H4 (cell line): Measurements from ENCODE around the gene CMTM1. TPM values are rescaled to one million over a fixed set of nuclear protein-coding genes. Genes with fewer than 3 reads are reported as not detected.
"Not testable (repeated sequence)": the region's sequence is repeated elsewhere in the genome, so short reads cannot be mapped to it uniquely, and the experiment has no call there.

ENCODE experiments used
- DNase-seq: peaks from one replicate; pipeline ENCODE4 v3.0.0-alpha.2; 2015; ENCODE audit warnings: low spot score
- total RNA-seq: library from RNA; depleted of rRNA; stranded (reverse); fragments of >200 nt; shearing (Covaris generic); gene quantifications from 2 replicates; pipeline ENCODE4 v1.2.3, GENCODE V29; 2014

The CMTM1 gene
- total RNA-seq, 1 experiment from 2014 or later = 0.85 TPM

GRCh38 chr16:66562409-66562808 lies 3.8 kb upstream of the CMTM1 start:
- DNase-seq = no peak

DNA sequence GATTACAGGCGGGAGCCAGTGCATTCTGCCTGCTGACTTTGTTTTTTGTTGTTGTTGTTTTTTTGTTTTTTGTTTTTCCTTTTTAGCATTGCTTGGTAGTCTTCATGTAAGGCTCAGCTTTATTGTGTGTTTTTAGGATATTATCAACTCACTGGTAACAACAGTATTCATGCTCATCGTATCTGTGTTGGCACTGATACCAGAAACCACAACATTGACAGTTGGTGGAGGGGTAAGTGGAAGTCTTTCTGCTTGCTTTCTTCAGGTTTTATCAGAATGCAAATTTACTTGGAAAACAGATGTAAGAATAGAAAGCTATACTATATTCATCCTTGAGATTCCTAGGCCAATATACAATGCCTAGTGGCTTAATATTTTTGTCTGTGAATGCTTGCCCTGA lies 3.3 kb upstream of the CMTM1 start:
- DNase-seq = no peak

- DNase-seq = no peak
Measured at GRCh38 chr16:66563574-66564334, 2.5 kb upstream of the CMTM1 start.

- not testable (repeated sequence) for DNase-seq
Measured at GRCh38 chr16:66567270-66567669, 1.0 kb downstream of the CMTM1 start.

- DNase-seq = no peak
Measured at GRCh38 chr16:66568355-66568754, 2.1 kb downstream of the CMTM1 start.

DNA sequence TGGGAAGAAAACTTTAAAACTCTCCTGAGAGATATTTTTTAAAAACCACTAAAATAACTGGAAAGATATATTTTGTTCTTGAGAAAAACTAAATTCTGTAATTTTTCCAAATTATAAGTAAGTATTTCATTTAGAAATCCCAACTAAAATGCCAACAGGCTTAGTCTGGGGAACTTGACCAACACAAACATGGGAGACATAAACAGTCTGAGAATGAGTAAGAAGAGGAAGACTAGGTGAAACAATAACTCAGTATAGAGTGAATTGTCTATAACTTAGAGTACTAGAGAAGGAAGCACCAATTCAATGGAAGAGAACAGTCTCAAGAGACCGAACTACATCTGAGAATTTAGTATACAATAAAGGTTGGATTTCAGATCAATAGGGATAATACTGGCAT lies 2.9 kb downstream of the CMTM1 start:
- DNase-seq = no peak

DNA sequence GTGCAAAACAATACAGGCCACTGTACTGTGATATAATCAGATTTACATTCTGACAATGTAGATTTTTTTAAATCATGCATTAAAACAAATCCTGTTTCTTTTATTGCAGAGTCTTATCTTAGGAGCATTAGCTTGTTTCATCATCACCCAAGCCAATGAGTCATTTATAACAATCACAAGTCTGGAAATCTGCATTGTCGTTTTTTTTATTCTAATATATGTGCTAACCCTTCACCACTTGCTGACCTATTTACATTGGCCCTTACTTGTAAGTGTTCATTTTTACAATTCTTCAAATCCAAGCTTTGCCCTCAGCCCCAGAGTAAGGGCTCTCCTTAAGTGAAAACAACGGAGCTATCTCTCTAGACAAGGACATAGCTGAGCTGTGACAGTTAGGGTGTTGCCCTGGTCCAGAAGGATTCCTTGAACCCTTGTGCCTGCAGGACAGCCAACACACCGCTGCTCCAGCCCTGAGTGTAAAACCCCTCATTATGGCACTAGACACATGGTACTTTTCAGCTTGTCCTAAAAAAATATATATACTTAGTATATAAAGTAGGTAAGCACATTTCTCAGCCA lies 3.7 kb downstream of the CMTM1 start:
- DNase-seq = peak; percentile 59

DNA sequence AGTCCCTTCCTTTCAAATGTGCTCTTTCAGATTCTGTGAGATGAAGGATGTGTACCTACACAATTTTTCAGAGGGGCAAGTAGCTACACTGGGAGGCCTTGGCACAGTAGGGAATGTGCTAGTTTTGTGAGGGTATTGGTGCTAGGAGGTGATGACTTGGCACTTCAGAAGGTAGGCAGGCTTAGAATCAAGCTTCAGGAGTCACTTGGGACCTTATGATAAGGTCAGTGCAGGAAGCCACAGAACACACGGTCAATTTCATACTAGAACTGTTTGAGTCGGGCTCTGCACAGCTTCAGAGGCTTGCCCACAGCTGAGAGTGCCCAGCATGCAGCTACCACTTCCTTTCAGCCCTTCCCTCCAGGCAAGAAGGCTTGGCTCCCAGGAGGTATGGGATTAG lies 6.1 kb downstream of the CMTM1 start:
- DNase-seq = peak; percentile 25

DNA sequence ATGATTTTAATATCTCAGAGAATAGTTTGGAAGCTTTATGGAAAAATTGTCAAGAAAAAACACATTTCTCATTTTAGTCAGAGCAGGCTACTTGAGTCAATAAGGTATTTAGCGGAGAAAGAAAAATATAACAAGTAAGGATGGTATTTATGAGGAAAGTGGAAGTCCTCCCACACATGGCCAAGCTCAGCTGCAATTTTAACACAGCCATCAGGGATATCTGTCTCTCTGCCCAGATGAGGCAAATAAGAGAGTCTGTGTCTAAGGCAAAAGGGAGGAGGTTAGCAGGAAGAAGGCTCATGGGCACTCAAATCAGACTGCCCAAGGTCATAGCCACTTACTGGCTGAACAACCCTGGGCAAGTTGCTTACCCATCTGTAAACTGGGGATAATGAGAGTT lies 7.8 kb downstream of the CMTM1 start:
- no peak for DNase-seq

- DNase-seq = no peak
Measured at GRCh38 chr16:66574531-66574930, 8.3 kb downstream of the CMTM1 start.

DNA sequence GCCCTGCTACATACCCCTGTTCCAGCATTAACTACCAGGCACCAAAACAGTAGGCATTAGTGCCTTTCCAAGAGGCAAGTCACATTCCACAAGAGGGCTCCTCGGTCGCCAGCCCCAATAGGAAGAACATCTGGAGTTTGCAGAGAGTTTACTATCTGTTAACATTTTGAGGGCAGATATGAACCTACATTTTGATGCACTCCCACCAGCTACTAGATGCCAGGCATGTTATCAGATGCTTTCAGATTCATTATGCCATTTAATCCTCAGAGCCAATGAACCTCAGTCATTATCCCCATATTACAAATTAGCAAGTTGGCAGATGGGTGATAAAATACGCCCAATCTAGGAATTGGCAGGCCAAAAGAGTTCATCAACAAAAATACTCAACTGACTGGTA lies 8.8 kb downstream of the CMTM1 start:
- no peak for DNase-seq

GRCh38 chr16:66576296-66576695 lies 10.1 kb downstream of the CMTM1 start:
- DNase-seq = no peak

DNA sequence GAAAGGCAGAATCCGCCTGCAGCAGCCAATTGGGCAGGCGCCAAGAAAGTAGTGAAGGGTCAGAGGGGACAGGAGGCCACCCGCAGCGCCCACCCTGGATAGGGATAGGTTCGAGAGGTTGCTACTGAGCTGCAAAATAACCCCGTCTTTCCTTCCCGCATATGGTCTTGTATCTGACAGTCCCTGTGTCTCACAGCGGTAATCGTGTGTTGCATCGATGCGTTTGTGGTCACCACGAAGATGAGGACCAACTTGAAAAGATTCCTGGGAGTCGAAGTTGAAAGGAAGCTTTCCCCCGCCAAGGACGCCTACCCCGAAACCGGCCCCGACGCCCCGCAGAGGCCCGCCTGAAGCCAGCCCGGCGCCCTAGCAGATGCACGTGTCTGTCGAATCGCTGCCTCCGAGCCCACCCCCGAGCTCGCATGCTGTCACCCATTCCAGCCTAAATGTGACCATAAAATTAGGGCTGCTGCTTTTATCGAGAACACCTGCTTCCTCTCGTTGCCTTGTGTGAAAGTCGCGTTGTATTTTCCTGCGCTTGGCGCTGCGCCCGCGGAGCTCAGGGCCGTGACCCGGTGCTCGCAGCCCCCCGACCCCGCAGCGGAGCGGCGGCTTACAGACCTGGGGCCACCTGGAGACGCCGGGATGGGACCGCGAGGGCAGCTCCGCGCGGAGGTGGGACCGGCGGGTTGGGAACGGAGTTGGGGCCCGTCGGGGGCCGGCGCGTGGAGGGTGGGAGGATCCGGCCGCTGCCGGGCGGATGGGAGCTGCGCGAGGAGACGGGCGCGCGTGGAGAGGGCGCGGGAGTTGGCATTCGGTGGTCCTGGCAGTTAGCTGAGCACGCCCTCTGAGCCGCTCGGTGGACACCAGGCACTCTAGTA lies 12.7 kb downstream of the CMTM1 start, which contains the start of gene CMTM2:
Gene CMTM2 (plus strand): TSS at position 813 of the 881 bp plus-strand sequence. CDS start 145 bp downstream, outside the sequence.
- no peak for DNase-seq

- peak; percentile 55 for DNase-seq
Measured at GRCh38 chr16:66580605-66581209, 14.5 kb downstream of the CMTM1 start.

GRCh38 chr16:66581246-66581952 lies 15.2 kb downstream of the CMTM1 start:
- DNase-seq = no peak

GRCh38 chr16:66585481-66586239 lies 19.4 kb downstream of the CMTM1 start:
- no peak for DNase-seq

DNA sequence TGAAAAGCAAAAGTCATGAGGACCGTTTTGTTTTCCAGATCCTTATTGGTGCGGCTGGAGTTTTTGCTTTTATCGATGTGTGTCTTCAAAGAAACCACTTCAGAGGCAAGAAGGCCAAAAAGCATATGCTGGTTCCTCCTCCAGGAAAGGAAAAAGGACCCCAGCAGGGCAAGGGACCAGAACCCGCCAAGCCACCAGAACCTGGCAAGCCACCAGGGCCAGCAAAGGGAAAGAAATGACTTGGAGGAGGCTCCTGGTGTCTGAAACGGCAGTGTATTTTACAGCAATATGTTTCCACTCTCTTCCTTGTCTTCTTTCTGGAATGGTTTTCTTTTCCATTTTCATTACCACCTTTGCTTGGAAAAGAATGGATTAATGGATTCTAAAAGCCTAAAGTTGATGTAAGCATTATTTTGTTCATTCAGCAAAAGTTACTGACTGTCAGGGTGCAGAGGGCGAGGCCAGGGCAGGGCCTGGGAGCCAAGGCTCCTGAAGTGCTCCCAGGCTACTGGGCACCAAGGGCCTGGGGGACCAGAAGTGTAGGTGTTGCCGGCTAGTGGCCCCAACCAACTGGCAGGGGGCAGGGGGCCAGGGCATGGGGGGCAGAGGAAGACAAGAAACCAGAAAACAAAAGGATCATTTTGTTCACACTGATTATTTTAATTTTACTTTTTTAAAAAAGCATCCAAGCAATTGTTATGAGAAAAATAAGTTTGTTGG lies 21.8 kb downstream of the CMTM1 start:
- DNase-seq = no peak

DNA sequence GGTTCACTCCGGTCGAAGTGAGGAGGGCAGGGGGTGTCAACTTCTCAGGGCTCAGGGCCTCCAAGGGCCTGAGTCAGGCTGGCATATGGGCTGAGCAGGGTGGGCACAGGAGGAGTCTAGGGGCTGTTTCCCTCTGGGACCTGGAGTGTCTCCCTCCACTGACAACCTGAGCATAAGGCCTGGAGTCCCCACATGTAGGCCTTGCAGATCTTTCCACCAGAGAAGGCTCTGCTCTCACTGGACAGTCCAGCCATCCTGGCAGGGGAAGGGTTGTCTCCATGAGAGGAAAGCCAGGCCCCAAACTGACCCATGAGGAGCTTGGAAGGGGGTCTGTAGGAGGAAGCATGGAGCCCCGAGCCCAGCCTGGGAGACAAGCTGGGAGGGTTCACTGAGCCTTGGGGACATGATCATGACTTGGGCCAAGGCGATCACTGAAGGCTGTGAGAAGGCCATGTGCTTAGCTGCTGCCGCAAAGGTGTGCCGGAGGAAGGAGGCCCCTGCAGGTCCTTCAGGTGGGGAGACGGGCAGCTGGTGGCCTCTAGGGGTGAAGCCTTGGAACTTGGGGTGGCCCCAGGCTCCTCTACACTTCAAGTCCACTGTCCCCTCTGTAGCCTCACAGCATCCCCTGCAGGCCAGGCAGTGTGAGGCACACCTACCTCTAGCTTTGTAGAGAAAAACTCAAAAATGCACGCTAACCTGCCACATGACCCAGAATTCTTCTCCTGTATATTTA lies 22.9 kb downstream of the CMTM1 start:
- peak; percentile 51 for DNase-seq

DNA sequence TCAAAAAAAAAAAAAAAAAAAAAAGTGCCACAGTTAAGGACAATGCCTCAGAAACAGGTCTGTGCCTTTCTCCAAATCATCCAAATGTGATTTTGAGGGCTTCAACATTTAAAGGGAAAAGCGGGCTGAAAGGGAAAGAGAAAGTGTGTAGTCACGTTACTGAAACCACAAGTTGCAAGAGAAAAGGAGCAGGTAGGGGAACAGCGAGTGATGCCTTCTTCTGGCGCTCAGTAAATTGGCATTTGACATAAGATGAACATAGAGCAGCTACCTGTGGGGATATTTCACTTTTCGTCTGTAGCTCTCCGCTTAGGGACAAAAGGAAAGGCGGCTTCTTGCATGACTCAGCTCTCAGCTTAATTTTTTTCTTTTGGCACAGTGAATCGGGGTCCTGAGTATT lies 24.1 kb downstream of the CMTM1 start:
- no peak for DNase-seq
